Endothelial cell of umbilical vein (primary cell): ENCODE measurements around the gene DIP2C. TPM values are rescaled to one million over a fixed set of nuclear protein-coding genes. Genes with fewer than 3 reads are reported as not detected.

Experiments
- BruUV-seq: library from RNA; stranded (reverse); fragments of 400-500 nt; replicated peaks from 2 replicates; lab custom pipeline; 2021; lab: Mats Ljungman, UMichigan
- CTCF ChIA-PET: fragments of 300-600, 350-600 bp; sonication (Branson Sonifier 250); formaldehyde crosslinking; loops from one replicate; lab custom pipeline; 2021; ENCODE audit warnings: antibody characterized with exemption, inconsistent platforms; lab: Charles Lee
- POLR2A ChIA-PET: fragments of 300-600, 350-600 bp; sonication (Branson Sonifier 250); formaldehyde crosslinking; loops from one replicate; lab custom pipeline; 2021; ENCODE audit warnings: antibody characterized with exemption, inconsistent platforms; lab: Charles Lee
- DNase-seq: peaks from one replicate; pipeline ENCODE4 v3.0.0-alpha.2; 2011; ENCODE audit warnings: low read depth, low spot score
- FAIRE-seq: peaks from 2 replicates; lab custom pipeline; 2011; peaks lifted over from hg19 to GRCh38; lab: Jason Lieb, UNC
- H2AFZ ChIP-seq: 2 replicates; pipeline ENCODE4 v1.6.0; 2012; ENCODE audit warnings: low read depth, low read length, control low read depth, inconsistent platforms
- H3K27ac ChIP-seq: 2 replicates; pipeline ENCODE4 v1.5.1; 2011; ENCODE audit warnings: low read depth, mild to moderate bottlenecking, control low read depth, low read length, moderate library complexity; ENCODE audit not compliant: insufficient read depth
- H3K27me3 ChIP-seq, 2 experiments: 2 replicates each; pipeline versions ENCODE4 v1.6.0 to v1.6.1; 2011; ENCODE audit warnings: low read length in 2 of 2, mixed read lengths in 1 of 2; ENCODE audit not compliant: control insufficient read depth in 2 of 2, insufficient read depth in 2 of 2
- H3K36me3 ChIP-seq, 2 experiments: 2 replicates in 1 of 2; 3 replicates in 1 of 2; pipeline ENCODE4 v1.5.1; 2011; ENCODE audit warnings: low read length in 2 of 2, mild to moderate bottlenecking in 1 of 2, moderate library complexity in 1 of 2; ENCODE audit not compliant: control insufficient read depth in 2 of 2, insufficient read depth in 2 of 2; ENCODE audit errors: extremely low read depth in 1 of 2
- H3K4me1 ChIP-seq: 3 replicates; pipeline ENCODE4 v1.5.1; 2011; ENCODE audit warnings: mild to moderate bottlenecking, low read length; ENCODE audit not compliant: control insufficient read depth, insufficient read depth; ENCODE audit errors: extremely low read depth
- H3K4me2 ChIP-seq: 2 replicates; pipeline ENCODE4 v1.6.1; 2011; ENCODE audit warnings: low read length, control low read depth, mixed read lengths; ENCODE audit not compliant: insufficient read depth
- H3K4me3 ChIP-seq, 3 experiments: fragments of 200-600 bp in 1 of 3; sonication (generic), shearing (Covaris generic) in 1 of 3; replicated peaks in 1 of 3; 2 replicates each; pipeline ENCODE4 v1.5.1; 2011 to 2016; ENCODE audit warnings: control low read depth in 3 of 3, low read length in 3 of 3, mild to moderate bottlenecking in 2 of 3, inconsistent platforms in 1 of 3, low read depth in 1 of 3, moderate library complexity in 1 of 3; ENCODE audit not compliant: insufficient read depth in 1 of 3
- H3K79me2 ChIP-seq: 2 replicates; pipeline ENCODE4 v1.6.0; 2012; ENCODE audit warnings: low read length, inconsistent platforms; ENCODE audit not compliant: control insufficient read depth, insufficient read depth
- H3K9ac ChIP-seq: replicated peaks from 2 replicates; pipeline ENCODE3; 2011; ENCODE audit warnings: low read length, control low read depth; ENCODE audit not compliant: insufficient read depth; ENCODE audit errors: extremely low read depth
- H3K9me1 ChIP-seq: replicated peaks from 3 replicates; pipeline ENCODE4 v1.6.0; 2011; ENCODE audit warnings: mild to moderate bottlenecking, low read length; ENCODE audit not compliant: control insufficient read depth, insufficient read depth; ENCODE audit errors: extremely low read depth
- H3K9me3 ChIP-seq: replicated peaks from 2 replicates; pipeline ENCODE4 v1.5.1; 2012; ENCODE audit warnings: low read length, inconsistent platforms; ENCODE audit not compliant: control insufficient read depth, insufficient read depth
- H4K20me1 ChIP-seq: replicated peaks from 2 replicates; pipeline ENCODE3; 2011; ENCODE audit warnings: mild to moderate bottlenecking, low read length; ENCODE audit not compliant: control insufficient read depth, insufficient read depth; ENCODE audit errors: extremely low read depth
- EZH2 ChIP-seq: IDR thresholded peaks from 2 replicates; pipeline ENCODE4 v1.6.1; 2012; ENCODE audit warnings: borderline replicate concordance, low read depth, mild to moderate bottlenecking, moderate library complexity, low read length, inconsistent platforms; ENCODE audit not compliant: severe bottlenecking
- FOS ChIP-seq: IDR thresholded peaks from 2 replicates; pipeline ENCODE4 v1.6.1; 2011; ENCODE audit warnings: mild to moderate bottlenecking, low read length, moderate library complexity, borderline replicate concordance; ENCODE audit not compliant: insufficient read depth
- GATA2 ChIP-seq: IDR thresholded peaks from 2 replicates; pipeline ENCODE4 v1.7.0; 2011; ENCODE audit warnings: low read depth, mild to moderate bottlenecking, moderate library complexity, mixed read lengths, low read length; ENCODE audit not compliant: insufficient read length, insufficient read depth
- JUN ChIP-seq: IDR thresholded peaks from 2 replicates; pipeline ENCODE4 v1.6.1; 2011; ENCODE audit warnings: borderline replicate concordance, low read depth; ENCODE audit not compliant: insufficient read length, insufficient read depth
- MAX ChIP-seq: IDR thresholded peaks from 2 replicates; pipeline ENCODE4 v1.6.1; 2011; ENCODE audit not compliant: insufficient read depth, insufficient read length
- MYC ChIP-seq: IDR thresholded peaks from one replicate; pipeline ENCODE4 v1.6.1; 2011; ENCODE audit warnings: mild to moderate bottlenecking, low read depth, low read length
- POLR2A ChIP-seq: IDR thresholded peaks from 2 replicates; pipeline ENCODE4 v1.6.1; 2012; ENCODE audit warnings: low read depth, mild to moderate bottlenecking, control low read depth, low read length
- POLR2AphosphoS5 ChIP-seq: IDR thresholded peaks from 2 replicates; pipeline ENCODE4 v1.6.1; 2012; ENCODE audit warnings: low read depth, mild to moderate bottlenecking, control low read depth, low read length, moderate library complexity; ENCODE audit not compliant: insufficient read depth
- dilution Hi-C: fragments of 300-500 bp; cut with MboI; formaldehyde crosslinking; loops from one replicate; pipeline ENCODE4 v1.15.0; 2019; ENCODE audit warnings: low sequenced_read_pairs; ENCODE audit not compliant: extremely low pct_ligation_motif_present
- intact Hi-C: fragments of 100-400 bp; cut with micrococcal nuclease; formaldehyde crosslinking; loops from one replicate; pipeline ENCODE4 v1.10.0; 2022
- polyA plus RNA-seq, 4 experiments: library from polyadenylated mRNA; depleted of rRNA in 3 of 4; stranded (reverse) in 3 of 4; unstranded in 1 of 4; fragments of >200 nt; gene quantifications; 2 replicates each; pipeline versions ENCODE4 v1.2.1 to v1.2.3, GENCODE V29; 2011 to 2012; ENCODE audit warnings: missing spikeins in 1 of 4
- total RNA-seq: library from RNA; stranded (reverse); gene quantifications from 2 replicates; pipeline ENCODE4 v1.2.3, GENCODE V29; 2021
- TF ChIP-seq, protein P1 (sequence below), 2 donors: IDR thresholded peaks; 1 replicate in 1 of 2; 2 replicates in 1 of 2; pipeline ENCODE4 v1.5.1; 2011; ENCODE audit warnings: low read length in 2 of 2, mild to moderate bottlenecking in 2 of 2, moderate library complexity in 2 of 2, control low read depth in 1 of 2, inconsistent platforms in 1 of 2, low read depth in 1 of 2; ENCODE audit not compliant: insufficient read depth in 1 of 2; ENCODE audit errors: extremely low read depth in 1 of 2

DIP2C gene
- total and polyA plus RNA-seq, 2 donors (not counting 3 experiments of a cell fraction or from before 2014, with no cell fraction given): 3.6 to 10.7 TPM

DNA sequence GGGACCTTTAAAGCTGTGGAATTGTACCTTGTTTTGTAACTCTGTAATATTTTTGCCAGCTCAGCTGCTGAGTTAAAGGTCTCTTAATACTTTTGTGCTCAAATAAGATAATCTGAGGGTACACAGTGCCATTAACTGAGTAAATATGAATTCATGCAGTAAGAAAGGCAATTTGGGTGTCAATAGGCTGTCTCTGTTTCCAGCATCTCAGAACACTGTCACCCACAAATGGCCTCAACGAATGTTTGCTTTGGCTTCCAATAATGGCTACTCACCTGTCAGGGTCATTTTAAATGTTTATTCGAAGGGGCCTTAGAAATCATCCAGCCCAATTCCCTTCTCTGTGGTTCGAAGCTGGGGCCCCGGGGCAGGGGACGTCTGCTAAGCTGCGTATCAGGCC, 328.8 kb downstream of the DIP2C start:
- Histone ChIP-seq H3K4me3 (no peak overlapping the region), H3K27ac (no peak overlapping the region), H3K4me2 (no peak overlapping the region), H3K79me2 (no peaks in the 10 kb centered on the region), H3K9me1 (no peaks in the 10 kb centered on the region), H3K9me3 (no peaks in the 10 kb centered on the region), H4K20me1 (no peaks in the 10 kb centered on the region), H2AFZ (no peak overlapping the region), H3K9ac (no peak overlapping the region), H3K36me3 (peaks cover 0 to 3% of the 10 kb centered on the region in 2 experiments), H3K4me1 (no peaks in the 10 kb centered on the region), H3K27me3 (no peaks in the 10 kb centered on the region)
- DNase-seq (no peak), FAIRE-seq (no peak)
- POLR2A ChIA-PET: no interaction called here
- dilution Hi-C loops: no loop called here
- no peak for TF ChIP-seq POLR2A
- TF ChIP-seq POLR2AphosphoS5: no peak
- TF ChIP-seq GATA2: no peak
- TF ChIP-seq FOS: no peak
- TF ChIP-seq MAX: no peak
- TF ChIP-seq MYC: no peak
- TF ChIP-seq, protein P1, sequence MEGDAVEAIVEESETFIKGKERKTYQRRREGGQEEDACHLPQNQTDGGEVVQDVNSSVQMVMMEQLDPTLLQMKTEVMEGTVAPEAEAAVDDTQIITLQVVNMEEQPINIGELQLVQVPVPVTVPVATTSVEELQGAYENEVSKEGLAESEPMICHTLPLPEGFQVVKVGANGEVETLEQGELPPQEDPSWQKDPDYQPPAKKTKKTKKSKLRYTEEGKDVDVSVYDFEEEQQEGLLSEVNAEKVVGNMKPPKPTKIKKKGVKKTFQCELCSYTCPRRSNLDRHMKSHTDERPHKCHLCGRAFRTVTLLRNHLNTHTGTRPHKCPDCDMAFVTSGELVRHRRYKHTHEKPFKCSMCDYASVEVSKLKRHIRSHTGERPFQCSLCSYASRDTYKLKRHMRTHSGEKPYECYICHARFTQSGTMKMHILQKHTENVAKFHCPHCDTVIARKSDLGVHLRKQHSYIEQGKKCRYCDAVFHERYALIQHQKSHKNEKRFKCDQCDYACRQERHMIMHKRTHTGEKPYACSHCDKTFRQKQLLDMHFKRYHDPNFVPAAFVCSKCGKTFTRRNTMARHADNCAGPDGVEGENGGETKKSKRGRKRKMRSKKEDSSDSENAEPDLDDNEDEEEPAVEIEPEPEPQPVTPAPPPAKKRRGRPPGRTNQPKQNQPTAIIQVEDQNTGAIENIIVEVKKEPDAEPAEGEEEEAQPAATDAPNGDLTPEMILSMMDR (IDR thresholded peaks at IDR 0.05; ENCODE audit: extremely low read depth in 1 of 2, insufficient read depth in 1 of 2, low read depth in 1 of 2, low read length in 2 of 2): no peak
- TF ChIP-seq EZH2: no peak
- TF ChIP-seq JUN: no peak
- BruUV-seq: no TSS peak
- CTCF ChIA-PET: interaction anchor here (1.0 to 1.2 kb wide), 2 partner anchors 16 to 31 kb away, joined by 3 read pairs; no protein-coding TSS in a partner anchor
- intact Hi-C loops: no loop called here
